Testis (tissue), 2 donors: ENCODE results near the gene SEH1L.

Source experiments
- POLR2A ChIP-seq: fragments of 450-650 bp; IDR thresholded peaks from one replicate; pipeline ENCODE4 v1.6.1; 2017; ENCODE audit warnings: antibody characterized with exemption, mild to moderate bottlenecking, moderate library complexity
- TF ChIP-seq, protein P1 (sequence below), 3 experiments: fragments of 450-650 bp in 2 of 3; fragments of 200-600 bp in 1 of 3; sonication (generic) in 1 of 3; IDR thresholded peaks; one replicate each; pipeline ENCODE4 v1.5.1; 2016 to 2019; ENCODE audit warnings: antibody characterized with exemption in 3 of 3, mild to moderate bottlenecking in 2 of 3, moderate library complexity in 1 of 3

DNA sequence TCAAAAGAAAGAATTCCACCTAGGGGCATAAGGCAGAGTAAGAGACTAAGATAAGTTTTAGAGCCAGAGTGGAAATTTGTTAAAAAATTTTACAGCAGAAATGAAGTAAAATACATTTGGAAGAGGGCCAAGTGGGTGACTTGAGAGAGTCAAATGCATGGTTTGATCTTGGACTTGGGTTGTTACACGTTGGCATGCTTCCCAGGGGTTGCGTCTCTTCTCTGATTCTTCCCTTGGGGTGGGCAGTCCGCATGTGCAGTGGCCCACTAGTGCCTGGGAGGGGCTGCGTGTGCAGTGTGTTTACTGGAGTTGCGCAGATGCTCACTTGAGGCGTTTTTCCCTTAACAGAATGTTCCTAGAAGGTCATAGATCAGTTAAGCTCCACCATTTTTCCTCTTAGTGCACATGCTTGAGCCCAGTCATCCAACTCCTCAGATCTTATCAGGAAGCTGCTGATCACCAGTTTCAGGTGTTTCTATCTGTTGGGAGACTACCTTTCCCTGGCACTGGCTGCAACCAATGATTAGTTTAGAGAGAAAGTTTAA, 13.1 kb downstream of the SEH1L start:
- TF ChIP-seq, protein P1, sequence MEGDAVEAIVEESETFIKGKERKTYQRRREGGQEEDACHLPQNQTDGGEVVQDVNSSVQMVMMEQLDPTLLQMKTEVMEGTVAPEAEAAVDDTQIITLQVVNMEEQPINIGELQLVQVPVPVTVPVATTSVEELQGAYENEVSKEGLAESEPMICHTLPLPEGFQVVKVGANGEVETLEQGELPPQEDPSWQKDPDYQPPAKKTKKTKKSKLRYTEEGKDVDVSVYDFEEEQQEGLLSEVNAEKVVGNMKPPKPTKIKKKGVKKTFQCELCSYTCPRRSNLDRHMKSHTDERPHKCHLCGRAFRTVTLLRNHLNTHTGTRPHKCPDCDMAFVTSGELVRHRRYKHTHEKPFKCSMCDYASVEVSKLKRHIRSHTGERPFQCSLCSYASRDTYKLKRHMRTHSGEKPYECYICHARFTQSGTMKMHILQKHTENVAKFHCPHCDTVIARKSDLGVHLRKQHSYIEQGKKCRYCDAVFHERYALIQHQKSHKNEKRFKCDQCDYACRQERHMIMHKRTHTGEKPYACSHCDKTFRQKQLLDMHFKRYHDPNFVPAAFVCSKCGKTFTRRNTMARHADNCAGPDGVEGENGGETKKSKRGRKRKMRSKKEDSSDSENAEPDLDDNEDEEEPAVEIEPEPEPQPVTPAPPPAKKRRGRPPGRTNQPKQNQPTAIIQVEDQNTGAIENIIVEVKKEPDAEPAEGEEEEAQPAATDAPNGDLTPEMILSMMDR (IDR thresholded peaks at IDR 0.05) = no peak
- TF ChIP-seq POLR2A = no peak
